Esophagus muscularis mucosa (tissue), 4 donors: Measurements from ENCODE around the gene WNK1. TPM values are rescaled to one million over a fixed set of nuclear protein-coding genes. Genes with fewer than 3 reads are reported as not detected.
"Not testable (repeated sequence)": the region's sequence is repeated elsewhere in the genome, so short reads cannot be mapped to it uniquely, and the experiment has no call there.

Source experiments
- DNase-seq: peaks from one replicate; pipeline ENCODE4 v3.0.0-alpha.2; 2017; ENCODE audit errors: extremely low spot score
- H3K27ac ChIP-seq, 4 donors: fragments of 200-600 bp; sonication (generic); replicated peaks in 1 of 4; 1 replicate in 3 of 4; 2 replicates in 1 of 4; pipeline ENCODE4 v1.5.1; 2016 to 2019; ENCODE audit warnings: mild to moderate bottlenecking in 1 of 4
- H3K27me3 ChIP-seq, 4 donors: fragments of 200-600 bp; sonication (generic); one replicate each; pipeline versions ENCODE4 v1.5.1 to v1.6.0; 2016 to 2019
- H3K36me3 ChIP-seq, 4 donors: fragments of 200-600 bp; sonication (generic); one replicate each; pipeline ENCODE4 v1.5.1; 2016 to 2019
- H3K4me1 ChIP-seq, 4 donors: fragments of 200-600 bp; sonication (generic); one replicate each; pipeline ENCODE4 v1.5.1; 2016 to 2019
- H3K4me3 ChIP-seq, 4 donors: fragments of 200-600 bp; sonication (generic); 1 replicate in 2 of 4; 2 replicates in 2 of 4; pipeline ENCODE4 v1.5.1; 2016 to 2019; ENCODE audit warnings: mild to moderate bottlenecking in 4 of 4, moderate library complexity in 1 of 4
- H3K9me3 ChIP-seq, 4 donors: fragments of 200-600 bp; sonication (generic); 1 replicate in 3 of 4; 2 replicates in 1 of 4; pipeline ENCODE4 v1.5.1; 2016 to 2019
- CTCF ChIP-seq, 3 experiments: fragments of 200-600 bp in 2 of 3; fragments of 450-650 bp in 1 of 3; sonication (generic) in 2 of 3; IDR thresholded peaks; one replicate each; pipeline ENCODE4 v1.5.1; 2017 to 2019; ENCODE audit warnings: antibody characterized with exemption in 3 of 3, mild to moderate bottlenecking in 2 of 3, moderate library complexity in 1 of 3
- EP300 ChIP-seq: sonication (generic); formaldehyde crosslinking; IDR thresholded peaks from one replicate; pipeline ENCODE4 v1.6.1; 2017; ENCODE audit warnings: antibody characterized with exemption
- POLR2A ChIP-seq: fragments of 450-650 bp; IDR thresholded peaks from one replicate; pipeline ENCODE4 v1.6.1; 2017; ENCODE audit warnings: antibody characterized with exemption, moderate library complexity, mild to moderate bottlenecking, low read depth
- POLR2AphosphoS5 ChIP-seq, 2 donors: sonication (generic); formaldehyde crosslinking; IDR thresholded peaks; one replicate each; pipeline ENCODE4 v1.6.1; 2017; ENCODE audit warnings: antibody characterized with exemption in 2 of 2
- WGBS: methylation state at CpG from one replicate; pipeline ENCODE4 v1.1.5; 2018; 5-methylcytosine and 5-hydroxymethylcytosine counted together
- intact Hi-C: fragments of 100-400 bp; cut with DNase I; formaldehyde crosslinking; loops from one replicate; pipeline ENCODE4 v1.15.1; 2023
- total RNA-seq, 4 donors: library from RNA; depleted of rRNA; stranded (reverse); fragments of >200 nt; gene quantifications; one replicate each; pipeline versions ENCODE4 v1.1.0 to v1.2.1, GENCODE V29; 2016

The WNK1 gene
- total RNA-seq, 4 donors from 2014 or later, result 137 to 250 (median 158) TPM

GRCh38 chr12:926641-927040, 174.3 kb downstream of the WNK1 start:
- Histone ChIP-seq H3K27ac (no peak overlapping the region), H3K4me1 (peaks cover 0 to 7% (median 2%) of the 10 kb centered on the region in 4 donors), H3K9me3 (no peaks in the 10 kb centered on the region), H3K4me3 (no peak overlapping the region), H3K27me3 (no peaks in the 10 kb centered on the region), H3K36me3 (peaks cover 43 to 99% (median 92%) of the 10 kb centered on the region in 4 donors)
- intact Hi-C loops, result no loop called here
- WGBS, result 88% methylated on average over 12 of the region's 12 CpGs
- DNase-seq, result no peak
- TF ChIP-seq POLR2AphosphoS5 (IDR thresholded peaks at IDR 0.05), result no peak
- TF ChIP-seq EP300, result no peak

- intact Hi-C loops, result no loop called here
- WGBS, result 94% methylated on average over 5 of the region's 5 CpGs
- no peaks in the 10 kb centered on the region for H3K4me1 ChIP-seq
- no peak for TF ChIP-seq CTCF (IDR thresholded peaks at IDR 0.05)
- no peak for TF ChIP-seq EP300
- no peak for TF ChIP-seq POLR2AphosphoS5 (IDR thresholded peaks at IDR 0.05)
- TF ChIP-seq POLR2A, result no peak
- no peaks in the 10 kb centered on the region for H3K9me3 ChIP-seq
- H3K27me3 ChIP-seq, result no peaks in the 10 kb centered on the region
- H3K27ac ChIP-seq, result no peak overlapping the region
- H3K4me3 ChIP-seq, result no peak overlapping the region
- DNase-seq, result no peak
- H3K36me3 ChIP-seq, result peaks cover 31 to 69% (median 59%) of the 10 kb centered on the region in 4 donors
Observed at GRCh38 chr12:931060-931459, 178.7 kb downstream of the WNK1 start.

GRCh38 chr12:931591-931990, 179.2 kb downstream of the WNK1 start:
- WGBS, result 88% methylated on average over 4 of the region's 4 CpGs
- no peaks in the 10 kb centered on the region for H3K27me3 ChIP-seq
- H3K27ac ChIP-seq, result no peak overlapping the region
- H3K36me3 ChIP-seq, result peaks cover 28 to 64% (median 55%) of the 10 kb centered on the region in 4 donors
- no peak for TF ChIP-seq CTCF (IDR thresholded peaks at IDR 0.05)
- TF ChIP-seq POLR2AphosphoS5 (IDR thresholded peaks at IDR 0.05), result no peak
- no peak for TF ChIP-seq POLR2A
- no peak for TF ChIP-seq EP300
- intact Hi-C loops, result no loop called here
- no peak for DNase-seq
- no peak overlapping the region for H3K4me3 ChIP-seq
- no peaks in the 10 kb centered on the region for H3K4me1 ChIP-seq
- no peaks in the 10 kb centered on the region for H3K9me3 ChIP-seq

- peaks cover 2 to 46% (median 23%) of the 10 kb centered on the region in 4 donors for H3K36me3 ChIP-seq
- H3K9me3 ChIP-seq, H3K27me3 ChIP-seq, H3K27ac ChIP-seq, H3K4me3 ChIP-seq, H3K4me1 ChIP-seq, DNase-seq, intact Hi-C loops: not testable (repeated sequence)
- WGBS, result 94% methylated on average over 12 of the region's 12 CpGs
Observed at GRCh38 chr12:935891-936290, 183.5 kb downstream of the WNK1 start.

GRCh38 chr12:936377-937345, 184.3 kb downstream of the WNK1 start:
- H3K4me1 ChIP-seq, result no peaks in the 10 kb centered on the region
- 89% methylated on average over 6 of the region's 8 CpGs for WGBS
- H3K27ac ChIP-seq, result no peak overlapping the region
- TF ChIP-seq POLR2AphosphoS5 (IDR thresholded peaks at IDR 0.05) (no peak), POLR2A (no peak), EP300 (no peak), CTCF (IDR thresholded peaks at IDR 0.05) (no peak)
- DNase-seq, result no peak
- H3K4me3 ChIP-seq, result no peak overlapping the region
- H3K27me3 ChIP-seq, result no peaks in the 10 kb centered on the region
- intact Hi-C loops, result no loop called here
- peaks cover 0 to 45% (median 16%) of the 10 kb centered on the region in 4 donors for H3K36me3 ChIP-seq
- H3K9me3 ChIP-seq, result no peaks in the 10 kb centered on the region
